Neural crest cell (in vitro differentiated cells): ENCODE measurements around the gene ATAD2B. TPM values are rescaled to one million over a fixed set of nuclear protein-coding genes. Genes with fewer than 3 reads are reported as not detected.

Experiments used
- DNase-seq: peaks from one replicate; pipeline ENCODE4 v3.0.0; 2021; ENCODE audit warnings: low read depth, mixed read lengths, low spot score
- H3K27ac Mint-ChIP-seq: one replicate; pipeline ENCODE4 v1.8.0; 2021; ENCODE audit warnings: mild to moderate bottlenecking, mixed read lengths; ENCODE audit not compliant: unreplicated experiment
- H3K27me3 Mint-ChIP-seq: 2 replicates; pipeline ENCODE4 v1.8.0; 2021; ENCODE audit warnings: low read depth, mild to moderate bottlenecking, mixed read lengths
- H3K36me3 Mint-ChIP-seq: 2 replicates; pipeline ENCODE4 v1.8.0; 2021; ENCODE audit warnings: low read depth, mild to moderate bottlenecking, mixed read lengths
- H3K4me1 Mint-ChIP-seq: 2 replicates; pipeline ENCODE4 v1.8.0; 2021; ENCODE audit warnings: mixed read lengths
- H3K4me3 Mint-ChIP-seq: one replicate; pipeline ENCODE4 v1.8.0; 2021; ENCODE audit warnings: mild to moderate bottlenecking, mixed read lengths
- H3K9me3 Mint-ChIP-seq: 2 replicates; pipeline ENCODE4 v1.8.0; 2021; ENCODE audit warnings: mixed read lengths
- CTCF ChIP-seq: fragments of 200-600 bp; sonication (generic); conservative IDR thresholded peaks from 2 replicates; pipeline ENCODE4 v1.5.0; 2021; ENCODE audit warnings: antibody characterized with exemption, mild to moderate bottlenecking
- total RNA-seq: library from RNA; stranded (reverse); gene quantifications from 2 replicates; pipeline ENCODE4 v1.2.1, GENCODE V29; 2021

Gene ATAD2B
- total RNA-seq, 1 donor from 2014 or later: 29.4 TPM

GRCh38 chr2:23756593-23757292, 170.2 kb downstream of the ATAD2B start:
- no peak for DNase-seq
- no peak for TF ChIP-seq CTCF
- no peaks in the 10 kb centered on the region for H3K9me3 Mint-ChIP-seq
- H3K27ac Mint-ChIP-seq: no peak overlapping the region
- H3K36me3 Mint-ChIP-seq: peaks cover 13% of the 10 kb centered on the region
- no peaks in the 10 kb centered on the region for H3K4me1 Mint-ChIP-seq
- no peak overlapping the region for H3K4me3 Mint-ChIP-seq
- no peaks in the 10 kb centered on the region for H3K27me3 Mint-ChIP-seq

- H3K4me1 Mint-ChIP-seq: no peaks in the 10 kb centered on the region
- no peak for TF ChIP-seq CTCF
- H3K36me3 Mint-ChIP-seq: peaks cover 12% of the 10 kb centered on the region
- DNase-seq: no peak
- no peaks in the 10 kb centered on the region for H3K27me3 Mint-ChIP-seq
- no peak overlapping the region for H3K4me3 Mint-ChIP-seq
- H3K9me3 Mint-ChIP-seq: no peaks in the 10 kb centered on the region
- peak overlapping the region; percentile 63 for H3K27ac Mint-ChIP-seq
Measured at GRCh38 chr2:23754970-23755369, 172.0 kb downstream of the ATAD2B start.

- H3K4me1 Mint-ChIP-seq: no peaks in the 10 kb centered on the region
- no peak for TF ChIP-seq CTCF
- peaks cover 12% of the 10 kb centered on the region for H3K36me3 Mint-ChIP-seq
- H3K27me3 Mint-ChIP-seq: no peaks in the 10 kb centered on the region
- H3K4me3 Mint-ChIP-seq: no peak overlapping the region
- H3K9me3 Mint-ChIP-seq: no peaks in the 10 kb centered on the region
- no peak for DNase-seq
- H3K27ac Mint-ChIP-seq: no peak overlapping the region
Measured at GRCh38 chr2:23753291-23754010, 173.5 kb downstream of the ATAD2B start.

- TF ChIP-seq CTCF: no peak
- H3K36me3 Mint-ChIP-seq: peaks cover 3% of the 10 kb centered on the region
- no peak overlapping the region for H3K4me3 Mint-ChIP-seq
- H3K27ac Mint-ChIP-seq: no peak overlapping the region
- no peaks in the 10 kb centered on the region for H3K9me3 Mint-ChIP-seq
- DNase-seq: no peak
- H3K4me1 Mint-ChIP-seq: no peaks in the 10 kb centered on the region
- no peaks in the 10 kb centered on the region for H3K27me3 Mint-ChIP-seq
Measured at GRCh38 chr2:23751747-23752265, 175.1 kb downstream of the ATAD2B start.

GRCh38 chr2:23746141-23746863, 180.6 kb downstream of the ATAD2B start:
- Mint-ChIP-seq H3K4me3 (no peak overlapping the region), H3K27me3 (no peaks in the 10 kb centered on the region), H3K4me1 (no peaks in the 10 kb centered on the region), H3K36me3 (peaks cover 11% of the 10 kb centered on the region), H3K9me3 (no peaks in the 10 kb centered on the region), H3K27ac (no peak overlapping the region)
- no peak for DNase-seq
- no peak for TF ChIP-seq CTCF
